Lower leg skin (tissue), 4 donors: ENCODE results near the gene RAB3GAP1. TPM values are rescaled to one million over a fixed set of nuclear protein-coding genes. Genes with fewer than 3 reads are reported as not detected.

ENCODE experiments used
- DNase-seq, 2 donors: peaks; one replicate each; pipeline ENCODE4 v3.0.0-alpha.2; 2019; ENCODE audit warnings: low spot score in 2 of 2
- H3K4me3 ChIP-seq: fragments of 200-600 bp; sonication (generic); 2 replicates; pipeline ENCODE4 v1.5.1; 2017; ENCODE audit warnings: mild to moderate bottlenecking, low read depth; ENCODE audit not compliant: poor library complexity, severe bottlenecking
- CTCF ChIP-seq, 3 donors: fragments of 450-650 bp; IDR thresholded peaks; one replicate each; pipeline ENCODE4 v1.5.1; 2016; ENCODE audit warnings: antibody characterized with exemption in 3 of 3, mild to moderate bottlenecking in 3 of 3, moderate library complexity in 2 of 3
- POLR2A ChIP-seq, 2 donors: fragments of 450-650 bp; IDR thresholded peaks; one replicate each; pipeline ENCODE4 v1.6.1; 2016 to 2017; ENCODE audit warnings: antibody characterized with exemption in 2 of 2, mild to moderate bottlenecking in 1 of 2, moderate library complexity in 1 of 2
- WGBS, 2 donors: methylation state at CpG; one replicate each; pipeline ENCODE4 v1.1.5; 2018; 5-methylcytosine and 5-hydroxymethylcytosine counted together
- intact Hi-C: fragments of 100-400 bp; cut with DNase I; formaldehyde crosslinking; loops from one replicate; pipeline ENCODE4 v1.15.0; 2023; ENCODE audit warnings: low total_unique reads
- total RNA-seq, 4 donors: library from RNA; depleted of rRNA; stranded (reverse); fragments of >200 nt; gene quantifications; one replicate each; pipeline ENCODE4 v1.1.0, GENCODE V29; 2016

Gene RAB3GAP1
- total RNA-seq, 4 donors from 2014 or later: 50.8 to 57.5 (median 52.4) TPM

- TF ChIP-seq CTCF (IDR thresholded peaks at IDR 0.05) (no peak), POLR2A (IDR thresholded peaks at IDR 0.05) (no peak)
- H3K4me3 ChIP-seq: no peak overlapping the region
- DNase-seq: no peak
- intact Hi-C loops: no loop called here
Observed at GRCh38 chr2:135093193-135093592, 41.1 kb downstream of the RAB3GAP1 start.

- WGBS, 2 donors: 97% methylated on average over 3 of the region's 3 CpGs
- intact Hi-C loops: no loop called here
- TF ChIP-seq CTCF (IDR thresholded peaks at IDR 0.05) (no peak), POLR2A (IDR thresholded peaks at IDR 0.05) (no peak)
- no peak overlapping the region for H3K4me3 ChIP-seq
- DNase-seq: no peak
Observed at GRCh38 chr2:135093670-135094330, 41.7 kb downstream of the RAB3GAP1 start.

DNA sequence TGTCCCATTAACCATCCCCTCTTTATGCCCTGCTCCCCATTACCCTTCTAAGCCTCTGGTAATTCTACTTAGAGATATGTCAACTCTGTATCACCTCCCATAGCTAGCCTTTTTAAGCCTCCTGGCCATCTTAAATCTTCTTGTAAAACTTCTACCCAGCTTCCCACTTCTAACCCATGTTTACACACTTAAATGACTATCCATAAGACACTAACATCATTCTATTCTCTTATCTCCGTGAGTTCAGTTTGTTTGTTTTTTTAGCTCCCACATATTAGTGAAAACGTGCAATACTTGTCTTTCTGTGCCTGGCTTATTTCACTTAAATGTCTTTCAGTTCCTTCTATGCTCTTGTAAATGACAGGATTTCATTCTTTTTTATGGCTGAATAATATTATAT is 42.4 kb downstream of the RAB3GAP1 start:
- 94 to 99% methylated on average over 2 of the region's 2 CpGs for WGBS, 2 donors
- no peak for DNase-seq
- no peak overlapping the region for H3K4me3 ChIP-seq
- no peak for TF ChIP-seq CTCF (IDR thresholded peaks at IDR 0.05)
- TF ChIP-seq POLR2A (IDR thresholded peaks at IDR 0.05): no peak
- intact Hi-C loops: no loop called here

DNA sequence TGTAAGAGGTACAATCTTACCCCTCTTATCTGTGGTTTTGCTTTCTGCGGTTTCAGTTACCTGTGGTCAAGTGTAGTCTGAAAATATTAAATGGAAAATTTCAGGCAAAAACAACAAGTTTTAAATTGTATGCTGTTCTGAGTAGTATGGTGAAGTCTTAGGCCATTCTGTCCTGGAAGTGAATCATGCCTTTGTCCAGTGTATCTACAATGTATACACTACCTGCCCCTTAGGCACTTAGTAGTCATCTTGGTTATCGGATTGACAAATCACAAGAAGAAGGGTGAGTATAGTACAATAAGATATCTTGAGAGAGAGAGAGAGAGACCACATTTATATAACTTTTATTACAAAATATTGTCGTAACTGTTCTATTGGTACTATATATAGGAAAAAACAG is 43.5 kb downstream of the RAB3GAP1 start:
- H3K4me3 ChIP-seq: no peak overlapping the region
- TF ChIP-seq CTCF (IDR thresholded peaks at IDR 0.05) (no peak), POLR2A (IDR thresholded peaks at IDR 0.05) (no peak)
- 94 to 98% methylated on average over 3 of the region's 3 CpGs for whole genome bisulfite sequencing, 2 donors
- intact Hi-C loops: no loop called here
- DNase-seq: no peak

DNA sequence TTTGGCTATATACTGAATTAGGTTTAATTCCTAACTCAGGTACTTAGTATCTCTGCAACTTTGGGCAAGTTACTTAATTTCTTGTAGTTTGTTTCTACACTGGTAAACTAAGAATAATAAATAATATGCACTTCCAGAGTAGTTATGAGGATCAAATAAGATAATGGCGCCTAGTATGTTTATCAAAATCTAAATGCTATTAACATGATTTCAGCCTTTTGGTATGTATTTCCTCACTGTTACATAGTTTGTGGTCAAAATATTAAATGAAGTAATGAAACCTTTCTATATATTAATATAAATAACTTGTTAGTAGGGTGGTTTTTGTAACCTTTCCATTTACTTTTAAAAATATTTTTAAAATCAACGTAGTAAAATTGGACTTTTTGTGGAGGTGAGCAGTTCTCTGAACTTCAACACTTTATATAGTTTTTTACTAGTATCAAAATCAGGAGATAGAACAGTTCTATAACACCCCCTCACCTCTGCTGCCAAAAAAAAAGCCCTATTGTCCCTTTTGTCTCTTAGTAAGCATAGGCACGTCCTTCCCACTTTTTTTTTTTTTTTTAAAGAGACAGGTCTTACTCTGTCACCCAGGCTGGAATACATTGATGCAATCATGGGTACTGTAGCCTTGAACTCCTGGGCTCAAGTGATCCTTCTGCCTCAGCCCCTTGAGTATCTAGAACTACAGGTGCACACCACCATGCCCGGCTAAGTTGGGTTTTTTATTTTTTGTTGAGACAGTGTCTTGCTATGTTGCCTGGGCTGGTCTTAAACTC is 44.8 kb downstream of the RAB3GAP1 start:
- intact Hi-C loops: no loop called here
- no peak for TF ChIP-seq POLR2A (IDR thresholded peaks at IDR 0.05)
- TF ChIP-seq CTCF (IDR thresholded peaks at IDR 0.05): no peak
- no peak overlapping the region for H3K4me3 ChIP-seq
- DNase-seq: no peak
- WGBS, 2 donors: 86 to 87% methylated on average over 4 of the region's 4 CpGs
